Activated CD8-positive, alpha-beta memory T cell treated with anti-CD3 and anti-CD28 coated beads, Interleukin-2, amount 50 U/mL, for 1 hour (primary cell): ENCODE data around the gene TGFBR1.
A peak's percentile ranks its signal among the peaks of the same experiment; 100 is the strongest.

Source experiments
- DNase-seq: peaks from one replicate; pipeline ENCODE4 v3.0.0-alpha.2; 2020; ENCODE audit errors: extremely low read depth

Gene TGFBR1

GRCh38 chr9:99137225-99137624, 32.3 kb downstream of the TGFBR1 start:
- DNase-seq, result no peak

- DNase-seq, result no peak
Observed at GRCh38 chr9:99137891-99138290, 33.0 kb downstream of the TGFBR1 start.

GRCh38 chr9:99138424-99139284, 33.7 kb downstream of the TGFBR1 start:
- DNase-seq, result no peak

GRCh38 chr9:99139868-99140267, 35.0 kb downstream of the TGFBR1 start:
- DNase-seq, result no peak

GRCh38 chr9:99140685-99141314, 35.9 kb downstream of the TGFBR1 start:
- peak; percentile 20 for DNase-seq

- DNase-seq, result no peak
Observed at GRCh38 chr9:99141849-99142248, 36.9 kb downstream of the TGFBR1 start.

GRCh38 chr9:99142275-99142674, 37.4 kb downstream of the TGFBR1 start:
- DNase-seq, result no peak

- DNase-seq, result no peak
Observed at GRCh38 chr9:99143655-99144054, 38.7 kb downstream of the TGFBR1 start.

- no peak for DNase-seq
Observed at GRCh38 chr9:99144966-99145365, 40.1 kb downstream of the TGFBR1 start.

- DNase-seq, result no peak
Observed at GRCh38 chr9:99146574-99146973, 41.7 kb downstream of the TGFBR1 start.

GRCh38 chr9:99147177-99147576, 42.3 kb downstream of the TGFBR1 start:
- DNase-seq, result no peak

- DNase-seq, result no peak
Observed at GRCh38 chr9:99150451-99151171, 45.7 kb downstream of the TGFBR1 start.

- no peak for DNase-seq
Observed at GRCh38 chr9:99154356-99154755, 49.4 kb downstream of the TGFBR1 start.

GRCh38 chr9:99155736-99156135, 50.8 kb downstream of the TGFBR1 start:
- DNase-seq, result no peak

- no peak for DNase-seq
Observed at GRCh38 chr9:99158629-99159028, 53.7 kb downstream of the TGFBR1 start.

- DNase-seq, result no peak
Observed at GRCh38 chr9:99160173-99160572, 55.3 kb downstream of the TGFBR1 start.

GRCh38 chr9:99162759-99163364, 57.9 kb downstream of the TGFBR1 start:
- no peak for DNase-seq

GRCh38 chr9:99166149-99166548, 61.2 kb downstream of the TGFBR1 start:
- DNase-seq, result no peak

GRCh38 chr9:99167119-99167518, 62.2 kb downstream of the TGFBR1 start:
- no peak for DNase-seq

- no peak for DNase-seq
Observed at GRCh38 chr9:99167694-99168093, 62.8 kb downstream of the TGFBR1 start.

GRCh38 chr9:99169086-99169485, 64.2 kb downstream of the TGFBR1 start:
- no peak for DNase-seq
